ENCODE measurements around the gene TMEM196. TPM values are rescaled to one million over a fixed set of nuclear protein-coding genes. Genes with fewer than 3 reads are reported as not detected.

Gene TMEM196
- total and polyA plus RNA-seq, 2 donors (not counting 3 experiments of a cell fraction or from before 2014, with no cell fraction given) = not detected

- intact Hi-C loops (cut with micrococcal nuclease) = no loop called here
- Histone ChIP-seq H3K79me2 (ENCODE audit: control insufficient read depth, insufficient read depth, low read length) (no peaks in the 10 kb centered on the region), H3K36me3 (ENCODE audit: control insufficient read depth in 2 of 2, extremely low read depth in 1 of 2, insufficient read depth in 2 of 2, low read length in 2 of 2) (no peaks in the 10 kb centered on the region), H3K27ac (ENCODE audit: insufficient read depth, low read depth, low read length) (no peak overlapping the region), H3K4me2 (ENCODE audit: insufficient read depth, low read length) (no peak overlapping the region), H3K27me3 (ENCODE audit: control insufficient read depth in 2 of 2, insufficient read depth in 2 of 2, low read length in 2 of 2) (peaks cover 4 to 8% of the 10 kb centered on the region in 2 experiments), H3K4me1 (ENCODE audit: control insufficient read depth, extremely low read depth, insufficient read depth, low read length) (no peaks in the 10 kb centered on the region), H3K9ac (replicated peaks; ENCODE audit: extremely low read depth, insufficient read depth, low read length) (no peak overlapping the region), H3K4me3 (replicated peaks in 1 of 3; ENCODE audit: insufficient read depth in 1 of 3, low read depth in 1 of 3, low read length in 3 of 3) (no peak overlapping the region), H2AFZ (ENCODE audit: low read depth, low read length) (no peak overlapping the region), H3K9me1 (replicated peaks; ENCODE audit: control insufficient read depth, extremely low read depth, insufficient read depth, low read length) (no peaks in the 10 kb centered on the region), H4K20me1 (replicated peaks; ENCODE audit: control insufficient read depth, extremely low read depth, insufficient read depth, low read length) (no peaks in the 10 kb centered on the region), H3K9me3 (replicated peaks; ENCODE audit: control insufficient read depth, insufficient read depth, low read length) (no peaks in the 10 kb centered on the region)
- dilution Hi-C loops (cut with MboI; ENCODE audit: extremely low pct_ligation_motif_present, low sequenced_read_pairs) = no loop called here
- ChIA-PET POLR2A (no interaction called here), CTCF (no interaction called here)
- FAIRE-seq (no peak), DNase-seq (ENCODE audit: low read depth, low spot score) (no peak)
- BruUV-seq (replicated peaks) = no TSS peak
- TF ChIP-seq CTCF (IDR thresholded peaks at IDR 0.05; ENCODE audit: extremely low read depth in 1 of 2, insufficient read depth in 1 of 2, low read depth in 1 of 2, low read length in 2 of 2) = no peak
- no peak for TF ChIP-seq FOS (IDR thresholded peaks at IDR 0.05; ENCODE audit: borderline replicate concordance, insufficient read depth, low read length)
- no peak for TF ChIP-seq JUN (IDR thresholded peaks at IDR 0.05; ENCODE audit: borderline replicate concordance, insufficient read depth, insufficient read length, low read depth)
- TF ChIP-seq MAX (IDR thresholded peaks at IDR 0.05; ENCODE audit: insufficient read depth, insufficient read length) = no peak
- TF ChIP-seq GATA2 (IDR thresholded peaks at IDR 0.05; ENCODE audit: insufficient read depth, insufficient read length, low read depth, low read length) = no peak
- no peak for TF ChIP-seq MYC (IDR thresholded peaks at IDR 0.05; ENCODE audit: low read depth, low read length)
- TF ChIP-seq EZH2 (IDR thresholded peaks at IDR 0.05; ENCODE audit: borderline replicate concordance, low read depth, low read length, severe bottlenecking) = no peak
- no peak for TF ChIP-seq POLR2AphosphoS5 (IDR thresholded peaks at IDR 0.05; ENCODE audit: insufficient read depth, low read depth, low read length)
- no peak for TF ChIP-seq POLR2A (IDR thresholded peaks at IDR 0.05; ENCODE audit: low read depth, low read length)
Observed at GRCh38 chr7:19776981-19777380, 3.6 kb upstream of the TMEM196 start.
